K562 (cell line): Measurements from ENCODE around the gene RNF44. TPM values are rescaled to one million over a fixed set of nuclear protein-coding genes. Genes with fewer than 3 reads are reported as not detected.

Source experiments
- ARHGAP35 ChIP-seq: fragments of 450-650 bp; IDR thresholded peaks from 2 replicates; pipeline ENCODE4 v1.6.1; 2018; ENCODE audit not compliant: partially characterized antibody
- CREB1 ChIP-seq, 2 experiments: sonication (generic) in 1 of 2; formaldehyde crosslinking in 1 of 2; IDR thresholded peaks; 2 replicates each; pipeline versions ENCODE4 v1.6.1 to v1.8.0; 2012 to 2022; ENCODE audit warnings: inconsistent platforms in 1 of 2, mild to moderate bottlenecking in 1 of 2, missing genetic modification reagents in 1 of 2, moderate library complexity in 1 of 2
- ETV5 ChIP-seq: sonication (generic); formaldehyde crosslinking; IDR thresholded peaks from 2 replicates; pipeline ENCODE4 v1.4.0; 2020; ENCODE audit warnings: low read depth, mild to moderate bottlenecking, missing genetic modification reagents
- FOXA3 ChIP-seq, 2 experiments: fragments of 450-650 bp in 1 of 2; sonication (generic) in 1 of 2; formaldehyde crosslinking; IDR thresholded peaks in 1 of 2; conservative IDR thresholded peaks in 1 of 2; 2 replicates each; pipeline versions ENCODE4 v1.4.0 to v1.8.0; 2020 to 2022; ENCODE audit warnings: mild to moderate bottlenecking in 2 of 2, missing genetic modification reagents in 1 of 2
- NBN ChIP-seq: fragments of 450-650 bp; IDR thresholded peaks from 2 replicates; pipeline ENCODE4 v1.6.1; 2016; ENCODE audit warnings: low read depth, mild to moderate bottlenecking
- NR1H2 ChIP-seq: sonication (generic); formaldehyde crosslinking; IDR thresholded peaks from 2 replicates; pipeline ENCODE4 v1.4.0; 2020; ENCODE audit warnings: mild to moderate bottlenecking, missing genetic modification reagents
- U2AF2 ChIP-seq: fragments of 200-400 bp; formaldehyde crosslinking; optimal IDR thresholded peaks from 2 replicates; pipeline ENCODE3; 2017; ENCODE audit warnings: low read depth, mild to moderate bottlenecking, low read length
- ZNF316 ChIP-seq: fragments of 450-650 bp; IDR thresholded peaks from 2 replicates; pipeline ENCODE4 v1.6.1; 2016
- polyA plus RNA-seq, 8 experiments: library from polyadenylated mRNA; depleted of rRNA in 4 of 8; stranded (reverse) in 5 of 8; unstranded in 3 of 8; fragments of >200 nt; fragmentation: Nextera tagmentation in 2 of 8; fragmentation: Illumina TruSeq in 1 of 8; extraction: Ambion mirVana in 2 of 8; extraction: Trizol in 1 of 8; gene quantifications; 2 replicates each; pipeline versions ENCODE4 v1.2.1 to v1.2.3, GENCODE V29; 2011 to 2014; ENCODE audit warnings: inconsistent platforms in 1 of 8, missing spikeins in 1 of 8
- total RNA-seq, 7 experiments: library from RNA; depleted of rRNA in 6 of 7; stranded (reverse); fragments of >200 nt in 6 of 7; fragmentation: Illumina TruSeq in 2 of 7; extraction: Trizol in 2 of 7; gene quantifications; 2 replicates each; pipeline versions ENCODE4 v1.2.1 to v1.2.3, GENCODE V29; 2011 to 2021; ENCODE audit warnings: low replicate concordance in 1 of 7
- TF ChIP-seq, protein P1 (sequence below): IDR thresholded peaks from 3 replicates; pipeline ENCODE4 v1.6.1; 2011; ENCODE audit warnings: borderline replicate concordance, mild to moderate bottlenecking; ENCODE audit not compliant: insufficient read length, insufficient read depth
- TF ChIP-seq, protein P2 (sequence below): fragments of 150-350 bp; conservative IDR thresholded peaks from 2 replicates; pipeline ENCODE4 v1.6.1; 2014; ENCODE audit warnings: low read length
- TF ChIP-seq, protein P3 (sequence below): fragments of 250-450 bp; sonication (Bioruptor Pico); IDR thresholded peaks from 2 replicates; pipeline ENCODE4 v1.8.0; 2022; ENCODE audit warnings: moderate library complexity, mild to moderate bottlenecking, inconsistent platforms

Gene RNF44
- total and polyA plus RNA-seq, 9 of the 15 experiments (the other 6 are each of a cell fraction or from before 2014, with no cell fraction given): 1.6 to 82.6 (median 7.4) TPM

DNA sequence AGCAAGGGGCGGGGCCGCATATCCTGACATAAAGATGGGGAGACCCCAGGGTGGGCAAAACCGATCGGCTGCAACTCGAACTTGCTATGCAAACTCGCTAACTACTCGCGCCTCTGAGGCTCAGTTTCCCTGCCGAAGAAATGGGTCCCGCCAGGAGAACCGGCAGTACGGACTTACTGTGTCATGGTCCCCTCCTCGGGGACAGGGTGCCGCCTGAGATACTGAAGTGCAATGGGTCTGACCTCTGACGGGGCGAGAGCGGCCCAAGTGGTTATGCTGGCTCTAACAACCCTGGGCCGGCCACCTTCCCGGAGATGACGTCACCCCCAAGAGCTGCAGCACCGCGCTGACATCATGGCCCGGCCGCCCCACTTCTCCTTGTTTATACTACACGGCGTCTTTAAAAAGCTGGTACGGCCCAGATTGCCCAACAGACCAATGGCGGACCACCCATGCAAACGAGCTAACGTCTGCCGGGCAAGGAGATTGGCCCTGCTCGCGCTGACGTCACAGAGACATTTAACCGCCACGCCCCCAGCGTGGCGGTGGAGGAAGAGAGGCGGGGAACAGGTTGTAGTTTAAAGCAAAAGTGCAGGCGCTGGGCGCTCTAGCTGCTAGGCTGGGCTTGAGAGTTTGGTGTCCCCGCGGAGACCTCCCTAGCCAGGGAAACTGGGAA lies 490 bp upstream of the RNF44 start (continued):
- TF ChIP-seq, protein P1, sequence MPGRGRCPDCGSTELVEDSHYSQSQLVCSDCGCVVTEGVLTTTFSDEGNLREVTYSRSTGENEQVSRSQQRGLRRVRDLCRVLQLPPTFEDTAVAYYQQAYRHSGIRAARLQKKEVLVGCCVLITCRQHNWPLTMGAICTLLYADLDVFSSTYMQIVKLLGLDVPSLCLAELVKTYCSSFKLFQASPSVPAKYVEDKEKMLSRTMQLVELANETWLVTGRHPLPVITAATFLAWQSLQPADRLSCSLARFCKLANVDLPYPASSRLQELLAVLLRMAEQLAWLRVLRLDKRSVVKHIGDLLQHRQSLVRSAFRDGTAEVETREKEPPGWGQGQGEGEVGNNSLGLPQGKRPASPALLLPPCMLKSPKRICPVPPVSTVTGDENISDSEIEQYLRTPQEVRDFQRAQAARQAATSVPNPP: no peak
- no peak for TF ChIP-seq ZNF316
- TF ChIP-seq, protein P2, sequence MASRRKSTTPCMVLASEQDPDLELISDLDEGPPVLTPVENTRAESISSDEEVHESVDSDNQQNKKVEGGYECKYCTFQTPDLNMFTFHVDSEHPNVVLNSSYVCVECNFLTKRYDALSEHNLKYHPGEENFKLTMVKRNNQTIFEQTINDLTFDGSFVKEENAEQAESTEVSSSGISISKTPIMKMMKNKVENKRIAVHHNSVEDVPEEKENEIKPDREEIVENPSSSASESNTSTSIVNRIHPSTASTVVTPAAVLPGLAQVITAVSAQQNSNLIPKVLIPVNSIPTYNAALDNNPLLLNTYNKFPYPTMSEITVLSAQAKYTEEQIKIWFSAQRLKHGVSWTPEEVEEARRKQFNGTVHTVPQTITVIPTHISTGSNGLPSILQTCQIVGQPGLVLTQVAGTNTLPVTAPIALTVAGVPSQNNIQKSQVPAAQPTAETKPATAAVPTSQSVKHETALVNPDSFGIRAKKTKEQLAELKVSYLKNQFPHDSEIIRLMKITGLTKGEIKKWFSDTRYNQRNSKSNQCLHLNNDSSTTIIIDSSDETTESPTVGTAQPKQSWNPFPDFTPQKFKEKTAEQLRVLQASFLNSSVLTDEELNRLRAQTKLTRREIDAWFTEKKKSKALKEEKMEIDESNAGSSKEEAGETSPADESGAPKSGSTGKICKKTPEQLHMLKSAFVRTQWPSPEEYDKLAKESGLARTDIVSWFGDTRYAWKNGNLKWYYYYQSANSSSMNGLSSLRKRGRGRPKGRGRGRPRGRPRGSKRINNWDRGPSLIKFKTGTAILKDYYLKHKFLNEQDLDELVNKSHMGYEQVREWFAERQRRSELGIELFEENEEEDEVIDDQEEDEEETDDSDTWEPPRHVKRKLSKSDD: peak; percentile 41; the same call in 1 of the 2 replicates
- peak in 1 of 2 experiments; percentile 86; a peak in 2 of 4 replicates for TF ChIP-seq FOXA3 (CRISPR knock-in tag; conservative IDR thresholded peaks at IDR 0.05 in 1 of 2, IDR thresholded peaks at IDR 0.05 in 1 of 2)
- TF ChIP-seq CREB1 (IDR thresholded peaks at IDR 0.05): peak; percentile 97
- peak; percentile 97 for TF ChIP-seq CREB1 (CRISPR knock-in tag; IDR thresholded peaks at IDR 0.05)
- TF ChIP-seq U2AF2: no peak
- TF ChIP-seq ETV5 (CRISPR knock-in tag): peak; percentile 70
- no peak for TF ChIP-seq NR1H2 (CRISPR knock-in tag)
- TF ChIP-seq ARHGAP35: no peak
- TF ChIP-seq NBN: peak; percentile 90
- TF ChIP-seq, protein P3, sequence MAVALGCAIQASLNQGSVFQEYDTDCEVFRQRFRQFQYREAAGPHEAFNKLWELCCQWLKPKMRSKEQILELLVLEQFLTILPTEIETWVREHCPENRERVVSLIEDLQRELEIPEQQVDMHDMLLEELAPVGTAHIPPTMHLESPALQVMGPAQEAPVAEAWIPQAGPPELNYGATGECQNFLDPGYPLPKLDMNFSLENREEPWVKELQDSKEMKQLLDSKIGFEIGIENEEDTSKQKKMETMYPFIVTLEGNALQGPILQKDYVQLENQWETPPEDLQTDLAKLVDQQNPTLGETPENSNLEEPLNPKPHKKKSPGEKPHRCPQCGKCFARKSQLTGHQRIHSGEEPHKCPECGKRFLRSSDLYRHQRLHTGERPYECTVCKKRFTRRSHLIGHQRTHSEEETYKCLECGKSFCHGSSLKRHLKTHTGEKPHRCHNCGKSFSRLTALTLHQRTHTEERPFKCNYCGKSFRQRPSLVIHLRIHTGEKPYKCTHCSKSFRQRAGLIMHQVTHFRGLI (CRISPR knock-in tag): peak; percentile 56; the same call in 1 of the 2 replicates
